Endothelial cell (in vitro differentiated cells): ENCODE measurements around the gene PAFAH1B2. TPM values are rescaled to one million over a fixed set of nuclear protein-coding genes. Genes with fewer than 3 reads are reported as not detected.
"Not testable (repeated sequence)": the region's sequence is repeated elsewhere in the genome, so short reads cannot be mapped to it uniquely, and the experiment has no call there.

Experiments
- DNase-seq: peaks from one replicate; pipeline ENCODE4 v3.0.0; 2021; ENCODE audit warnings: low spot score
- H3K27ac Mint-ChIP-seq: one replicate; pipeline ENCODE4 v1.8.0; 2021; ENCODE audit warnings: mixed read lengths, inconsistent platforms; ENCODE audit not compliant: unreplicated experiment
- H3K27me3 Mint-ChIP-seq: one replicate; pipeline ENCODE4 v1.8.0; 2021; ENCODE audit warnings: mild to moderate bottlenecking, moderate library complexity, mixed read lengths, inconsistent platforms; ENCODE audit not compliant: unreplicated experiment
- H3K36me3 Mint-ChIP-seq: one replicate; pipeline ENCODE4 v1.8.0; 2021; ENCODE audit warnings: mild to moderate bottlenecking, low read depth, mixed read lengths, inconsistent platforms; ENCODE audit not compliant: unreplicated experiment
- H3K4me1 Mint-ChIP-seq: one replicate; pipeline ENCODE4 v1.8.0; 2021; ENCODE audit warnings: mild to moderate bottlenecking, mixed read lengths, inconsistent platforms; ENCODE audit not compliant: unreplicated experiment
- H3K4me3 Mint-ChIP-seq: one replicate; pipeline ENCODE4 v1.8.0; 2021; ENCODE audit warnings: mild to moderate bottlenecking, mixed read lengths, inconsistent platforms; ENCODE audit not compliant: unreplicated experiment
- H3K9me3 Mint-ChIP-seq: one replicate; pipeline ENCODE4 v1.8.0; 2021; ENCODE audit warnings: mixed read lengths, inconsistent platforms; ENCODE audit not compliant: unreplicated experiment
- CTCF ChIP-seq: fragments of 200-600 bp; sonication (generic); IDR thresholded peaks from one replicate; pipeline ENCODE4 v1.5.0; 2021; ENCODE audit warnings: antibody characterized with exemption; ENCODE audit not compliant: unreplicated experiment
- total RNA-seq: library from RNA; stranded (reverse); fragmentation: NEBNext Ultra II Directional; extraction: Animal tissue kit (Norgen Biotek cat#: 25700); gene quantifications from one replicate; pipeline ENCODE4 v1.2.1, GENCODE V29; 2021; ENCODE audit not compliant: unreplicated experiment

PAFAH1B2 gene
- total RNA-seq, 1 donor from 2014 or later: 87.4 TPM

GRCh38 chr11:117121176-117121575 is 22.9 kb upstream of the PAFAH1B2 start:
- Mint-ChIP-seq H3K4me3 (no peak overlapping the region), H3K4me1 (peaks cover 3% of the 10 kb centered on the region), H3K27me3 (peaks cover 1% of the 10 kb centered on the region), H3K36me3 (no peaks in the 10 kb centered on the region), H3K9me3 (no peaks in the 10 kb centered on the region), H3K27ac (no peak overlapping the region)
- no peak for TF ChIP-seq CTCF
- DNase-seq: no peak

DNA sequence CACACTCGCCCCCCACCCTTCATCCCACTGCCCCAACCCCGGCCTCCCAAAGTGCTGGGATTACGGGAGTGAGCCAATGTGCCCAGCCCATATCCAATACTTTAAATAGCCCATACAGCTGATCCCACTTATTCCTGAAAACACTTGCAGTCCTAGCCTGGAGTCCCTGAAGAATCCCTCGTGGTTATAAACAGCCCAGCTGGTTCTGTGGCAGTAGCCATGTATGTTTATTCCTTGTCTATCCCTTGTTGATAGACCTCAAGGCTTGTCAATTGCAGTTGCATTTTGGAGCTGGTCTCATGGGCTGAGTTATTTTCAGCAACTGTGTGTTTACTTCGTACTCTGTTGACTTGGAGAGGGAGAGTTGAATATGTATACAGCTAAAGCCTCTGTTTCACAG is 21.5 kb upstream of the PAFAH1B2 start:
- Mint-ChIP-seq H3K9me3 (no peaks in the 10 kb centered on the region), H3K36me3 (no peaks in the 10 kb centered on the region), H3K27me3 (peaks cover 1% of the 10 kb centered on the region), H3K4me3 (no peak overlapping the region), H3K4me1 (peaks cover 2% of the 10 kb centered on the region), H3K27ac (no peak overlapping the region)
- TF ChIP-seq CTCF: no peak
- no peak for DNase-seq

DNA sequence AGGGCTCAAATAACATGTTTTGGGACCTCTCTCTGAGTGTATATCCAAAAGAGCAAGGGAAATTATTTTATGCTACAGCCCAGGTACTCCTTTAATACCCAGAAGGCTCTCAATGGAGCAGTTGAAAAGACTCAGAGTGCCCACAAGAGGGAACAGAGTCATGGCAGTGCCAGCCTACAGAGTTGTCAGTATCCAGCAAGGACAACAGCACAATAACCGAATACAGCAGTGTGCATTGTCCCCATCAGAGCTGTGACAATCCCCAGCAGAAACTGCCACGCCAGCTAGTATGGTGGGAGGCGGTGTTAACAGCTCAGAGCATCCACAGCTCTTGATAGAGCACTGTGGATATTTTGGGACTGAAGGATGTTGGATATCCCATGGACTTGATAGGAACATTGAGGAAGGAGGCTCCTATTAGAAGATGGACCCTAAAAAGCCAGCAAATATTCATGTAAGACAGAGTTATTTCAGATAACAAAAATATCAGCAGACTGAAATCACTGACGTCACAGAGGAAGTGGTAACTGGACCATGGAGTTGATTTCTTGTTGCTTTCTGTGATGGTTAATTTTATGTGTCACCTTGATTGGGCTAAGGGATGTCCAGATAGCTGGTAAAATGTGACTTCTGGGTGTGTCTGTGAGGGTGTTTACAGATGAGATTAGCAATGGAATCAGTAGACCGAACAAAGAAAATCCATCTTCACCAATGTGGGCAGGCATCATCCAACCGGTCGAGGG is 17.7 kb upstream of the PAFAH1B2 start:
- Mint-ChIP-seq H3K4me1 (no peaks in the 10 kb centered on the region), H3K27ac (no peak overlapping the region), H3K27me3 (no peaks in the 10 kb centered on the region), H3K36me3 (no peaks in the 10 kb centered on the region), H3K4me3 (no peak overlapping the region), H3K9me3 (no peaks in the 10 kb centered on the region)
- DNase-seq: no peak
- TF ChIP-seq CTCF: no peak

GRCh38 chr11:117127171-117127901 is 16.8 kb upstream of the PAFAH1B2 start:
- H3K9me3 Mint-ChIP-seq: no peaks in the 10 kb centered on the region
- no peak overlapping the region for H3K27ac Mint-ChIP-seq
- TF ChIP-seq CTCF: no peak
- H3K4me1 Mint-ChIP-seq: no peaks in the 10 kb centered on the region
- no peaks in the 10 kb centered on the region for H3K27me3 Mint-ChIP-seq
- no peak for DNase-seq
- H3K4me3 Mint-ChIP-seq: no peak overlapping the region
- no peaks in the 10 kb centered on the region for H3K36me3 Mint-ChIP-seq

GRCh38 chr11:117128289-117128688 is 15.8 kb upstream of the PAFAH1B2 start:
- no peaks in the 10 kb centered on the region for H3K4me1 Mint-ChIP-seq
- H3K27me3 Mint-ChIP-seq: no peaks in the 10 kb centered on the region
- H3K27ac Mint-ChIP-seq: no peak overlapping the region
- TF ChIP-seq CTCF: no peak
- no peaks in the 10 kb centered on the region for H3K36me3 Mint-ChIP-seq
- H3K4me3 Mint-ChIP-seq: no peak overlapping the region
- no peak for DNase-seq
- no peaks in the 10 kb centered on the region for H3K9me3 Mint-ChIP-seq

GRCh38 chr11:117130396-117130795 is 13.7 kb upstream of the PAFAH1B2 start:
- H3K27ac Mint-ChIP-seq: not testable (repeated sequence)

More at GRCh38 chr11:117130396-117130795, 13.7 kb upstream of the PAFAH1B2 start:
- DNase-seq, H3K27me3 Mint-ChIP-seq, H3K36me3 Mint-ChIP-seq, H3K4me3 Mint-ChIP-seq, H3K4me1 Mint-ChIP-seq, H3K9me3 Mint-ChIP-seq: not testable (repeated sequence)
